GM12874 (cell line): Measurements from ENCODE around the gene TMEM144.
A peak's percentile ranks its signal among the peaks of the same experiment; 100 is the strongest.

ENCODE experiments used
- TF ChIP-seq, protein P1 (sequence below): IDR thresholded peaks from 2 replicates; pipeline ENCODE4 v1.5.1; 2011; ENCODE audit warnings: low read depth, mild to moderate bottlenecking, control low read depth, low read length, moderate library complexity; ENCODE audit not compliant: insufficient read depth

TMEM144 gene

DNA sequence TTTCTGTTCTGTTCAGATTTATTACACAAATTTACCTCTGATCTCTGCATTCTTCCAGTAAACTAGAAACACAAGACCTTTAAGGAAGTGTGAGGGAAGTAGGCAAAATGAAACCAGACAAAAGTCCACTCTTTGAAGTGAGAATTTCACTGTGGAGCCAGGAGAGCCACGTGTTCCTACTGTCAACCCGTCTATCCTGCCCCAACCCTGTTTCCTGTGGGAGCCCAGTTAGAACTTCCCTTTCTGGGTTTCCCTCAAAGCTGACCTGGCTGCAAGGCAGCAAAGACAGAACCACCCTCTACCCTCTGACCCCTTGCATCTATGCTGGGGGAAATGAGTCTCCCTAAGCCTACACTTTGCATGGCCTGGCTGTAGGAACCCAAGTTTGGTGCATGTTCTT is 40.0 kb downstream of the TMEM144 start:
- TF ChIP-seq, protein P1, sequence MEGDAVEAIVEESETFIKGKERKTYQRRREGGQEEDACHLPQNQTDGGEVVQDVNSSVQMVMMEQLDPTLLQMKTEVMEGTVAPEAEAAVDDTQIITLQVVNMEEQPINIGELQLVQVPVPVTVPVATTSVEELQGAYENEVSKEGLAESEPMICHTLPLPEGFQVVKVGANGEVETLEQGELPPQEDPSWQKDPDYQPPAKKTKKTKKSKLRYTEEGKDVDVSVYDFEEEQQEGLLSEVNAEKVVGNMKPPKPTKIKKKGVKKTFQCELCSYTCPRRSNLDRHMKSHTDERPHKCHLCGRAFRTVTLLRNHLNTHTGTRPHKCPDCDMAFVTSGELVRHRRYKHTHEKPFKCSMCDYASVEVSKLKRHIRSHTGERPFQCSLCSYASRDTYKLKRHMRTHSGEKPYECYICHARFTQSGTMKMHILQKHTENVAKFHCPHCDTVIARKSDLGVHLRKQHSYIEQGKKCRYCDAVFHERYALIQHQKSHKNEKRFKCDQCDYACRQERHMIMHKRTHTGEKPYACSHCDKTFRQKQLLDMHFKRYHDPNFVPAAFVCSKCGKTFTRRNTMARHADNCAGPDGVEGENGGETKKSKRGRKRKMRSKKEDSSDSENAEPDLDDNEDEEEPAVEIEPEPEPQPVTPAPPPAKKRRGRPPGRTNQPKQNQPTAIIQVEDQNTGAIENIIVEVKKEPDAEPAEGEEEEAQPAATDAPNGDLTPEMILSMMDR: no peak

- TF ChIP-seq, protein P1: peak; percentile 48
Measured at GRCh38 chr4:158253350-158253980, 43.2 kb downstream of the TMEM144 start.

DNA sequence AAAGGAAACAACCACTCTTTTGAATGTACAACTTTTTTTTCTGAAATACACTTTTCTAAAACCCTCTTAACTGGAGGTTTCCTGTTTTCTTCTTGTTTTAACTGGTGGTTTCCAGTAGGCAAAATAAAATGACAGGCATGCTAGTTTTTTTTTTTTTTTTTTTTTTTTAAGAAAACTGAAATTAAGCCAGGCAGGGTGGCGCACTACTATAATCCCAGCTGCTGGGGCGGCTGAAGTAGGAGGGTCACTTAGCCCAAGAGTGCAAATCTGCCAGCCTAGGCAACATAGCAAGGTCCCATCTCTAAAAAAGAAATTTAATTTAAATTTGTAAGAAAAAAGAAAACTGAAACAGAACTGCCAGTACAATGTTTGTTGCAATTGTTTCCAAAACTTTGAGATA is 44.0 kb downstream of the TMEM144 start:
- TF ChIP-seq, protein P1: no peak

DNA sequence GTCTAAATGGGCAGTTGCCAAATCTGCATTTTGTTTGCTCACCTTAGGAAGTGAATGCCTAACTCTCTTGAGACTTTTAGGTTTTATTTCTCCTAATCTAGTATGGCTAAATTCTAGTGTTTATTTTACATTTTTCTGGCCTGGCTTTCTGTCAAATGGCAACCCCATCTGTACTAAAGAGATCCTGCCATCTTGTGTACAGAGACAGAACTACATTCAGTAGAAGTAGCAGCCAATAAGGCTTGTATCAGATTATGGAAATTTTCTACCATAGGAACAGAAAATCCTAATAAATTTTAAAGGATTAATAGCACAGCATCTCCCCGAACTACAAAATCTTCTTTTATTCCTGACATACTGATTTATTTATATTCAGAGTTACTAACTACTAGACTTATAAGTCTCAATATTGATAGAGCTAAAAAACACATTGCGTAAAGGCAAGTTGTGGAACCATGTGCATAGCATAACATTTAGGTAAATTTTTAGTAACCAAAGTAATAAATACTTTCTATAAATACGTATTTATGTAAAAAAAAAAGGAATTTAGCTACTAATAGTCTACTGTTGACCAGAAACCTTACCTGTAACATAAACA is 45.5 kb downstream of the TMEM144 start:
- TF ChIP-seq, protein P1: peak; percentile 59; the same call in 1 of the 2 replicates

DNA sequence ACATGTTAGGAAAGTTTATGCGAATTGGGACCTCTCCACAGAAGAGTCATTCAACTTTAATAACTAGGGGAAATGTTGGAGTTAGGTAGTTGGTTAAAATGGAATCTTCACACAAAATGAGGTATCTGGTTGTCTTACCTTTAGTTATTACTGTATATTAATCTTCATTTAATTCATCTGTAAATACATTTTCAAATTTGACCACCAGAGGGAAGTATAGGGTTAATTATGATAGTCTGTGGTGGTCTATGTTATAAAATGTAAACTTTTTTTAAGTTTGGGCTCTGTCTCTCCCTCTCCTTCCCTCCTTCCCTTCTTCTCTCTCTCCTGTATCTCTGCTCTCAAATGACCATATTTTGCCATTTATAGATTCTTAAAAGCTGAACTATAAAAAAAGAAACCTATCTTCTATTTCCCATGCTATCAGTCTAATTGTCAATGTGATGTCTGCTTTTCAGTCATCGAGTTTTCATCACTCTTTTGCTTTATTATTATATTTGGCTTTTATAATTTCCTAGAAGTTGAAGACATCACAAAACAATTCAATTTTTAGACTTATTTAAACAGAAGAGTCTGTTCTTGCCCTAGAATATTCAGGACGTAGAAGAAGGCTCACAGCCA is 49.8 kb downstream of the TMEM144 start:
- TF ChIP-seq, protein P1: 0 out of 2 replicates have a peak, but pooled peaks have one; percentile 0

GRCh38 chr4:158261480-158261879 is 51.2 kb downstream of the TMEM144 start:
- TF ChIP-seq, protein P1: no peak

DNA sequence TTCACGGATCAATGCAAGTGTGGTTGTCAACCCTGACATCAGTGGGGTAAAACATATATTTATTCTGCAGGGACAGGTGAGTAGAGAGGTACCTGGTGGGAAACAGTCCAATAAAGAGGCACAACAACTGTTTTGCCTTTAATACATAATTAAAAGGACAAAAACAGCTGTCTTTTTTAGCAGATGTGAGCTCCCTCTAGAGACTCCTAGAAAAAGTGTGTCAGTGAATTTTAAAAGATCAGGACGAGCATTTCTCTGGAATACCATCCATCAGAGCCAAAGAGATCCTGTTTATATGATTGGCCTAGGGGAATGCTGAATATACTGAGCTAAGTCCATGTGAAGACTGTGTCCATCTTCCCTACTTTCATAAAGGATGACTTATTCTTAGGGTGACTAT is 58.3 kb downstream of the TMEM144 start:
- TF ChIP-seq, protein P1: no peak
